Uterus (tissue), 2 donors: Measurements from ENCODE around the gene PPP2R2B.

Experiments
- CTCF ChIP-seq, 4 experiments: fragments of 200-600 bp in 2 of 4; fragments of 450-650 bp in 2 of 4; sonication (generic) in 2 of 4; IDR thresholded peaks; one replicate each; pipeline ENCODE4 v1.5.1; 2016 to 2019; ENCODE audit warnings: antibody characterized with exemption in 4 of 4, mild to moderate bottlenecking in 2 of 4, moderate library complexity in 1 of 4
- POLR2A ChIP-seq, 2 donors: fragments of 450-650 bp; IDR thresholded peaks; one replicate each; pipeline ENCODE4 v1.6.1; 2016; ENCODE audit warnings: antibody characterized with exemption in 2 of 2, mild to moderate bottlenecking in 1 of 2, moderate library complexity in 1 of 2

- TF ChIP-seq CTCF (IDR thresholded peaks at IDR 0.05): no peak
- TF ChIP-seq POLR2A (IDR thresholded peaks at IDR 0.05): no peak
Observed at GRCh38 chr5:146866263-146866662, 12.3 kb downstream of the PPP2R2B start.
